ENCODE results near the gene INHBC. TPM values are rescaled to one million over a fixed set of nuclear protein-coding genes. Genes with fewer than 3 reads are reported as not detected.

INHBC gene
- total and polyA plus RNA-seq, 2 donors (not counting 1 experiment from before 2014, with no cell fraction given), result 0.17 to 0.31 TPM

GRCh38 chr12:57470286-57470969, 35.8 kb downstream of the INHBC start:
- ChIA-PET CTCF (no interaction called here), POLR2A (interaction anchor here (0.7 kb wide), 1 partner anchor 56 kb away, joined by 3 read pairs; no protein-coding TSS in a partner anchor)
- peaks cover 26% of the 10 kb centered on the region for H3K79me2 ChIP-seq (ENCODE audit: control insufficient read depth, insufficient read depth, low read length)
- H3K27ac ChIP-seq (ENCODE audit: low read length in 2 of 2), result peak overlapping the region in 1 of 2 donors; percentile 52
- ATAC-seq (ENCODE audit: low read depth) (no peak), DNase-seq (no peak)
- H3K9me3 ChIP-seq (ENCODE audit: control extremely low read depth in 1 of 3, control insufficient read depth in 2 of 3, insufficient read depth in 1 of 3, low read length in 2 of 3), result no peaks in the 10 kb centered on the region
- Mint-ChIP-seq H3K9me3 (ENCODE audit: insufficient read depth) (no peaks in the 10 kb centered on the region), H3K4me1 (peaks cover 27% of the 10 kb centered on the region), H3K4me3 (no peak overlapping the region), H3K27ac (peak overlapping the region; percentile 46), H3K27me3 (no peaks in the 10 kb centered on the region)
- 99% methylated on average over 14 of the region's 14 CpGs for WGBS (ENCODE audit: insufficient coverage)
- H3K27me3 ChIP-seq (replicated peaks in 1 of 4; ENCODE audit: control extremely low read depth in 1 of 4, control insufficient read depth in 3 of 4, insufficient read depth in 4 of 4, low read length in 3 of 4), result no peaks in the 10 kb centered on the region
- H3K36me3 ChIP-seq (replicated peaks in 1 of 2; ENCODE audit: control extremely low read depth in 1 of 2, control insufficient read depth in 1 of 2, extremely low read depth in 1 of 2, insufficient read depth in 2 of 2, low read length in 1 of 2), result peaks cover 2 to 65% of the 10 kb centered on the region in 2 experiments
- intact Hi-C loops (cut with micrococcal nuclease), result no loop called here
- no peak overlapping the region for H3K4me2 ChIP-seq (replicated peaks; ENCODE audit: low read depth, low read length, poor library complexity, severe bottlenecking)
- H2AFZ ChIP-seq (ENCODE audit: insufficient read depth, low read depth, low read length, poor library complexity, severe bottlenecking), result no peak overlapping the region
- no peak overlapping the region for H3K9ac ChIP-seq (ENCODE audit: low read length)
- H3K4me3 ChIP-seq (ENCODE audit: control extremely low read depth in 1 of 5, extremely low read depth in 1 of 5, insufficient read depth in 1 of 5, low read depth in 2 of 5, low read length in 4 of 5), result no peak overlapping the region
- TF ChIP-seq EZH2 (IDR thresholded peaks at IDR 0.05; ENCODE audit: borderline replicate concordance, insufficient read depth, low read depth, low read length, poor library complexity, severe bottlenecking), result no peak
- peaks cover 23% of the 10 kb centered on the region for H4K20me1 ChIP-seq (ENCODE audit: control insufficient read depth, insufficient read depth, low read length, poor library complexity, severe bottlenecking)
- H3K4me1 ChIP-seq (ENCODE audit: control insufficient read depth in 2 of 2, insufficient read depth in 2 of 2, low read length in 2 of 2), result peaks cover 18 to 26% of the 10 kb centered on the region in 2 donors

GRCh38 chr12:57470970-57471656, 36.5 kb downstream of the INHBC start:
- H3K27ac Mint-ChIP-seq, result peak overlapping the region; percentile 46
- H3K9ac ChIP-seq (ENCODE audit: low read length), result no peak overlapping the region

More at GRCh38 chr12:57470970-57471656, 36.5 kb downstream of the INHBC start:
- TF ChIP-seq EZH2 (IDR thresholded peaks at IDR 0.05; ENCODE audit: borderline replicate concordance, insufficient read depth, low read depth, low read length, poor library complexity, severe bottlenecking), result no peak
- TF ChIP-seq CTCF (IDR thresholded peaks at IDR 0.05), result no peak
- no peaks in the 10 kb centered on the region for H3K9me3 ChIP-seq (ENCODE audit: control extremely low read depth in 1 of 3, control insufficient read depth in 2 of 3, insufficient read depth in 1 of 3, low read length in 2 of 3)
- H3K36me3 ChIP-seq (replicated peaks in 1 of 2; ENCODE audit: control extremely low read depth in 1 of 2, control insufficient read depth in 1 of 2, extremely low read depth in 1 of 2, insufficient read depth in 2 of 2, low read length in 1 of 2), result peaks cover 2 to 65% of the 10 kb centered on the region in 2 experiments
- DNase-seq, result no peak
- Mint-ChIP-seq H3K4me1 (peaks cover 32% of the 10 kb centered on the region), H3K9me3 (ENCODE audit: insufficient read depth) (no peaks in the 10 kb centered on the region), H3K27me3 (no peaks in the 10 kb centered on the region), H3K4me3 (no peak overlapping the region)
- no peak overlapping the region for H3K4me2 ChIP-seq (replicated peaks; ENCODE audit: low read depth, low read length, poor library complexity, severe bottlenecking)
- H3K27ac ChIP-seq (ENCODE audit: low read length in 2 of 2), result peak overlapping the region in 1 of 2 donors; percentile 52
- POLR2A ChIA-PET, result no interaction called here
- ATAC-seq (ENCODE audit: low read depth), result no peak
- intact Hi-C loops (cut with micrococcal nuclease), result no loop called here
- WGBS (ENCODE audit: insufficient coverage), result 100% methylated on average over 2 of the region's 4 CpGs
- peaks cover 25 to 33% of the 10 kb centered on the region in 2 donors for H3K4me1 ChIP-seq (ENCODE audit: control insufficient read depth in 2 of 2, insufficient read depth in 2 of 2, low read length in 2 of 2)
- H4K20me1 ChIP-seq (ENCODE audit: control insufficient read depth, insufficient read depth, low read length, poor library complexity, severe bottlenecking), result peaks cover 23% of the 10 kb centered on the region
- H3K79me2 ChIP-seq (ENCODE audit: control insufficient read depth, insufficient read depth, low read length), result peaks cover 33% of the 10 kb centered on the region
- no peaks in the 10 kb centered on the region for H3K27me3 ChIP-seq (replicated peaks in 1 of 4; ENCODE audit: control extremely low read depth in 1 of 4, control insufficient read depth in 3 of 4, insufficient read depth in 4 of 4, low read length in 3 of 4)
- no peak overlapping the region for H3K4me3 ChIP-seq (ENCODE audit: control extremely low read depth in 1 of 5, extremely low read depth in 1 of 5, insufficient read depth in 1 of 5, low read depth in 2 of 5, low read length in 4 of 5)
- CTCF ChIA-PET, result interaction anchor here (10.4 kb wide), 1 partner anchor 10 kb away, joined by 166 read pairs; the partner anchor contains the start of gene GLI1
- no peak overlapping the region for H2AFZ ChIP-seq (ENCODE audit: insufficient read depth, low read depth, low read length, poor library complexity, severe bottlenecking)

Measured in B cell (primary cell).